ENCODE data around the gene LEMD2. TPM values are rescaled to one million over a fixed set of nuclear protein-coding genes. Genes with fewer than 3 reads are reported as not detected.

LEMD2 gene
- total and polyA plus RNA-seq, 9 of the 15 experiments (the other 6 are each of a cell fraction or from before 2014, with no cell fraction given) = 0.32 to 46.3 (median 30.8) TPM

DNA sequence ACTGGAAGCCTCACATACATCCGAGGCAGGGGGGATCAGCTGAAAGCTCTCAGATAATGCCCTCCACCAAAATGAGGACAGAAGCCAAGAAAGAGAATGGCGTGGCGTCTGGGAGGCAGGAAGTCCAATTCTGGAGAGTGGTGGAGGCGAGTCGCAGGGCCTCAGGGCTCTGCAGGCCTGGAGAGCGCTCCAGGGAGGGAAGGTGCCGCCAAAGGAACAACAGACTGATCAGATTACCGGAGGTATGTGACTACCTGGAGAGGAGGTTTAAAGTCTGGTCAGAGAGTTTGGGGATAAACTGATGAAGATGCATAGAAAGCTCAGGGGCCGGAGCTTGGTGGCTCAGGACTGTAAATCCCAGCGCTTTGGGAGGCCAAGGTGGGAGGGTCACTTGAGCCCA, 31.0 kb downstream of the LEMD2 start (continued):
- TF ChIP-seq, protein P1, sequence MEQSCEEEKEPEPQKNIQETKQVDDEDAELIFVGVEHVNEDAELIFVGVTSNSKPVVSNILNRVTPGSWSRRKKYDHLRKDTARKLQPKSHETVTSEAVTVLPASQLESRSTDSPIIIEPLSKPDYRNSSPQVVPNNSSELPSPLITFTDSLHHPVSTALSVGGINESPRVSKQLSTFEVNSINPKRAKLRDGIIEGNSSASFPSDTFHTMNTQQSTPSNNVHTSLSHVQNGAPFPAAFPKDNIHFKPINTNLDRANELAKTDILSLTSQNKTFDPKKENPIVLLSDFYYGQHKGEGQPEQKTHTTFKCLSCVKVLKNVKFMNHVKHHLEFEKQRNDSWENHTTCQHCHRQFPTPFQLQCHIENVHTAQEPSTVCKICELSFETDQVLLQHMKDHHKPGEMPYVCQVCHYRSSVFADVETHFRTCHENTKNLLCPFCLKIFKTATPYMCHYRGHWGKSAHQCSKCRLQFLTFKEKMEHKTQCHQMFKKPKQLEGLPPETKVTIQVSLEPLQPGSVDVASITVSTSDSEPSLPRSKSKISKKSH (CRISPR knock-in tag; IDR thresholded peaks at IDR 0.05) = no peak
- no peak for TF ChIP-seq E2F5 (CRISPR knock-in tag; IDR thresholded peaks at IDR 0.05)
- no peak for TF ChIP-seq ZNF696 (CRISPR knock-in tag; conservative IDR thresholded peaks at IDR 0.05)
- TF ChIP-seq, protein P2, sequence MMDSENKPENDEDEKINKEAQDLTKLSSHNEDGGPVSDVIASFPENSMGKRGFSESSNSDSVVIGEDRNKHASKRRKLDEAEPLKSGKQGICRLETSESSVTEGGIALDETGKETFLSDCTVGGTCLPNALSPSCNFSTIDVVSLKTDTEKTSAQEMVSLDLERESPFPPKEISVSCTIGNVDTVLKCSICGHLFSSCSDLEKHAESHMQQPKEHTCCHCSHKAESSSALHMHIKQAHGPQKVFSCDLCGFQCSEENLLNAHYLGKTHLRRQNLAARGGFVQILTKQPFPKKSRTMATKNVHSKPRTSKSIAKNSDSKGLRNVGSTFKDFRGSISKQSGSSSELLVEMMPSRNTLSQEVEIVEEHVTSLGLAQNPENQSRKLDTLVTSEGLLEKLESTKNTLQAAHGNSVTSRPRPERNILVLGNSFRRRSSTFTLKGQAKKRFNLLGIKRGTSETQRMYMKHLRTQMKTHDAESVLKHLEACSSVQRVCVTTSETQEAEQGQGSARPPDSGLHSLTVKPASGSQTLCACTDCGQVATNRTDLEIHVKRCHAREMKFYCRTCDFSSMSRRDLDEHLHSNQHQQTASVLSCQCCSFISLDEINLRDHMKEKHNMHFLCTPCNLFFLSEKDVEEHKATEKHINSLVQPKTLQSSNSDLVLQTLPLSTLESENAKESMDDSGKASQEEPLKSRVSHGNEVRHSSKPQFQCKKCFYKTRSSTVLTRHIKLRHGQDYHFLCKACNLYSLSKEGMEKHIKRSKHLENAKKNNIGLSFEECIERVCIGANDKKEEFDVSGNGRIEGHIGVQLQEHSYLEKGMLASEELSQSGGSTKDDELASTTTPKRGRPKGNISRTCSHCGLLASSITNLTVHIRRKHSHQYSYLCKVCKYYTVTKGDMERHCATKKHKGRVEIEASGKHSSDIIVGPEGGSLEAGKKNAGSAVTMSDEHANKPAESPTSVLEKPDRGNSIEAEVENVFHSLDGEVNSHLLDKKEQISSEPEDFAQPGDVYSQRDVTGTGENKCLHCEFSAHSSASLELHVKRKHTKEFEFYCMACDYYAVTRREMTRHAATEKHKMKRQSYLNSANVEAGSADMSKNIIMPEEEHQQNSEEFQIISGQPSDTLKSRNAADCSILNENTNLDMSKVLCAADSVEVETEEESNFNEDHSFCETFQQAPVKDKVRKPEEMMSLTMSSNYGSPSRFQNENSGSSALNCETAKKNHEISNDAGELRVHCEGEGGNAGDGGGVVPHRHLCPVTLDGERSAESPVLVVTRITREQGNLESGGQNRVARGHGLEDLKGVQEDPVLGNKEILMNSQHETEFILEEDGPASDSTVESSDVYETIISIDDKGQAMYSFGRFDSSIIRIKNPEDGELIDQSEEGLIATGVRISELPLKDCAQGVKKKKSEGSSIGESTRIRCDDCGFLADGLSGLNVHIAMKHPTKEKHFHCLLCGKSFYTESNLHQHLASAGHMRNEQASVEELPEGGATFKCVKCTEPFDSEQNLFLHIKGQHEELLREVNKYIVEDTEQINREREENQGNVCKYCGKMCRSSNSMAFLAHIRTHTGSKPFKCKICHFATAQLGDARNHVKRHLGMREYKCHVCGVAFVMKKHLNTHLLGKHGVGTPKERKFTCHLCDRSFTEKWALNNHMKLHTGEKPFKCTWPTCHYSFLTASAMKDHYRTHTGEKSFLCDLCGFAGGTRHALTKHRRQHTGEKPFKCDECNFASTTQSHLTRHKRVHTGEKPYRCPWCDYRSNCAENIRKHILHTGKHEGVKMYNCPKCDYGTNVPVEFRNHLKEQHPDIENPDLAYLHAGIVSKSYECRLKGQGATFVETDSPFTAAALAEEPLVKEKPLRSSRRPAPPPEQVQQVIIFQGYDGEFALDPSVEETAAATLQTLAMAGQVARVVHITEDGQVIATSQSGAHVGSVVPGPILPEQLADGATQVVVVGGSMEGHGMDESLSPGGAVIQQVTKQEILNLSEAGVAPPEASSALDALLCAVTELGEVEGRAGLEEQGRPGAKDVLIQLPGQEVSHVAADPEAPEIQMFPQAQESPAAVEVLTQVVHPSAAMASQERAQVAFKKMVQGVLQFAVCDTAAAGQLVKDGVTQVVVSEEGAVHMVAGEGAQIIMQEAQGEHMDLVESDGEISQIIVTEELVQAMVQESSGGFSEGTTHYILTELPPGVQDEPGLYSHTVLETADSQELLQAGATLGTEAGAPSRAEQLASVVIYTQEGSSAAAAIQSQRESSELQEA (IDR thresholded peaks at IDR 0.05; ENCODE audit: low read depth) = no peak
- no peak for TF ChIP-seq KDM4B (IDR thresholded peaks at IDR 0.05; ENCODE audit: borderline replicate concordance in 2 of 2, low read depth in 1 of 2)
- TF ChIP-seq BACH1 (tag; IDR thresholded peaks at IDR 0.05) = no peak
- TF ChIP-seq ZFP91 (CRISPR knock-in tag; IDR thresholded peaks at IDR 0.05) = no peak
- TF ChIP-seq ATF2 (CRISPR knock-in tag; IDR thresholded peaks at IDR 0.05) = no peak
- TF ChIP-seq, protein P3, sequence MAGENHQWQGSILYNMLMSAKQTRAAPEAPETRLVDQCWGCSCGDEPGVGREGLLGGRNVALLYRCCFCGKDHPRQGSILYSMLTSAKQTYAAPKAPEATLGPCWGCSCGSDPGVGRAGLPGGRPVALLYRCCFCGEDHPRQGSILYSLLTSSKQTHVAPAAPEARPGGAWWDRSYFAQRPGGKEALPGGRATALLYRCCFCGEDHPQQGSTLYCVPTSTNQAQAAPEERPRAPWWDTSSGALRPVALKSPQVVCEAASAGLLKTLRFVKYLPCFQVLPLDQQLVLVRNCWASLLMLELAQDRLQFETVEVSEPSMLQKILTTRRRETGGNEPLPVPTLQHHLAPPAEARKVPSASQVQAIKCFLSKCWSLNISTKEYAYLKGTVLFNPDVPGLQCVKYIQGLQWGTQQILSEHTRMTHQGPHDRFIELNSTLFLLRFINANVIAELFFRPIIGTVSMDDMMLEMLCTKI (IDR thresholded peaks at IDR 0.05; ENCODE audit: partially characterized antibody) = no peak
- no peak for TF ChIP-seq PTTG1 (tag; IDR thresholded peaks at IDR 0.05; ENCODE audit: low read depth)

Measured in K562 (cell line).